GM10266 (cell line): ENCODE results near the gene DCAF10.
A peak's percentile ranks its signal among the peaks of the same experiment; 100 is the strongest.

Experiments
- DNase-seq: peaks from one replicate; pipeline ENCODE4 v3.0.0; 2012; ENCODE audit errors: extremely low spot score
- CTCF ChIP-seq: IDR thresholded peaks from 2 replicates; pipeline ENCODE4 v1.5.1; 2012; ENCODE audit warnings: mild to moderate bottlenecking, low read depth; ENCODE audit not compliant: control insufficient read depth, insufficient read depth; ENCODE audit errors: missing control alignments

Gene DCAF10

GRCh38 chr9:37784616-37785483 lies 15.7 kb upstream of the DCAF10 start, which contains the start of gene EXOSC3:
Gene EXOSC3, minus strand, starts transcription at chr9:37785064. Its CDS starts 20 bp downstream, at chr9:37785044.
- DNase-seq, result peak; percentile 91
- no peak for TF ChIP-seq CTCF

GRCh38 chr9:37787059-37787458 lies 13.5 kb upstream of the DCAF10 start:
- DNase-seq, result no peak
- no peak for TF ChIP-seq CTCF

GRCh38 chr9:37788332-37788731 lies 12.3 kb upstream of the DCAF10 start:
- no peak for DNase-seq
- TF ChIP-seq CTCF, result no peak

- no peak for TF ChIP-seq CTCF
- no peak for DNase-seq
Observed at GRCh38 chr9:37790096-37790495, 10.5 kb upstream of the DCAF10 start.

- TF ChIP-seq CTCF, result no peak
- no peak for DNase-seq
Observed at GRCh38 chr9:37792122-37792521, 8.5 kb upstream of the DCAF10 start.

GRCh38 chr9:37796232-37796631 lies 4.4 kb upstream of the DCAF10 start:
- DNase-seq, result no peak
- no peak for TF ChIP-seq CTCF

GRCh38 chr9:37798677-37799076 lies 1.9 kb upstream of the DCAF10 start:
- DNase-seq, result no peak
- TF ChIP-seq CTCF, result no peak
